Activated effector memory CD4-positive, alpha-beta T cell treated with anti-CD3 and anti-CD28 coated beads, Interleukin-2, amount 50 U/mL, for 16 hours (primary cell): ENCODE data around the gene VPS13C.
"Not testable (repeated sequence)": the region's sequence is repeated elsewhere in the genome, so short reads cannot be mapped to it uniquely, and the experiment has no call there.

ENCODE experiments used
- DNase-seq: peaks from one replicate; pipeline ENCODE4 v3.0.0-alpha.2; 2020

The VPS13C gene

DNA sequence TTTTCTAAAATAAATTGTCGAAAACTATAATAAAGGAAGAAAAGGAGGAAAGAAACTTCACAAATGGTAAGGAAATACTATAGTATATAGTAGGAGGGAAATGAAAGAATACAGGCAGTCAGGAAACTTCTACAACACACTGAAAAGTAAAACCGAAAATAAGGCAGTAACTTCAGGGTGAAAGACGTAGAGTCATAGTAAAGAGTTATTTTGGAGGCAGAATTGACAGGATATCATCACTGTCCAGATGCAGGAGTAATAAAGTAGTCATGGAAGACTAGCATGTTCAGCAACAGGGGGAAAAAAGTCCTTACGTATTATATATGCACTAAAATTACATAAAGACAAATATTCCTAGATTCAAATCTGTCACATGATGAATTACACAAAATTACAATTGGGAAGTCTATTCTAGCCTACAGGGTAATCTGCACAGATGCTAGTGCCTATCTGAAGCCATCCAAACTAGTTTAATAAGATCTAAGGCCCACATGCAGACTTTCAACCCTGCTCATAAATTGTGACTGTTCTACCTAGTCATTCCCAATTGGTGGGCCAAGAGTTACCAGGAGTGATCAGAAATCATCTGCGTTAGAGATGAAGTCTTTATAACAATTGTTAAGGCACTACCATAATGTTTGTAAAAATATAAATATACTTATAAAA, 14.0 kb downstream of the VPS13C start:
- DNase-seq, result no peak

DNA sequence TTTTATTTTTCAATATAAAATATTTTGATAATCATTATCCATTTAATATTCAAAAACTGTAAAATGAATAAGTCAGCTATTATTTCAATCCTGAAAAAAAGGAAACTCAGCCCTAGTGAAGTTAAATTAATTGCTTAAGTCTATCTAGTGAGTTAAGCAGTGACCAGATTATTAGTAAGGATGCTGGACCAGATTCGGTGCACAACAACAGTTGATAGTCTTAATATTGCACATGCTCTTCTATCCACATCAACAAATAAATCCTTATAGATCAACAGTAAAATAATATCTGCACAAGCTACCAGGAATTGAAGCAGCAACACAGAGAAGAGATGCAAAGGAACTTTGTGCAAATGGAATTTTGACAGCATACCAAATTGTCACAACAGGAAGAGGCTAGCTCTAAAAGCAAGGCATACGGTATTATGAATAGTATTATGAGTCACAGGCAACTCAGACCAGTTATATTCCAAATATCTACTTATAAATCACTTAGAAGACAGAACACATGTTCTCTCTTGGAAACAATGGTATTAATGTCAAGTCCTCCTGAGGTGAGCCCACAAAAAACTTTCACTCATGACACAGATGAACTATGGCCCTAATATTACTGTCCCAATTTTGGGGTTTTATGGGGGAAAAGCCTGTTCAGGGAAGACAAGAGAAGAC, 24.9 kb downstream of the VPS13C start:
- DNase-seq, result no peak

DNA sequence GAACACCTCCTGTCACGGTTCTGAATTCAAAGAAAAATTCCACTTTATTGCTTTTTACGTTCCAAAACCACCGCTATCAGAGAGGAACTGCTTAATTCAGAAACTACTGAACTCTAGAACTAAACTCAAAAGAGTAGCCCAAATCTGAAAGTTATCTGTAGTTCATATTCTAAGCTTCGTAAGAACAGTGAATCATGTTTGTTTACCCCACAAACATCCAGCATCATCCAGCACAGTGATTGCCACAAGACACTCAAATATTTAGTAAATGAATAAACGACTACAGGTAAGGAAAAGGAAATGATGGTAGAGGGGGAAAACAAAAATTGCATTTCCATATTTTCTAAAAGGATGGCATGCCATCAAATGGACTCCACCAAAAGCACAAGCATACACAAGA, 32.3 kb downstream of the VPS13C start:
- no peak for DNase-seq

DNA sequence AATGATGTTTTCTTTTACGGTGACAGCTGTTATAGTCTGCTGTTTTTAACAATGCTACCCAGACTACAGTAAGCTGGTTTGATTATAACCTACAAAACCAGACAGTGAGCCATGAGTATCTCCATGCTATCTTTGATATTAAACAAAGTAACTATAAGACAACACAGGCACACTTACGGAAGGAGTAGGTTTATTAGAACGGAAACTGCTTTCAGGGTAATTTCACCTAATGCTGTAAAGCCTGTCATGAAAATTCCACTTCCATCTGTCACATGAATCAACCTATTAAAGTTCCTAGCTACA, 33.0 kb downstream of the VPS13C start:
- DNase-seq, result no peak

DNA sequence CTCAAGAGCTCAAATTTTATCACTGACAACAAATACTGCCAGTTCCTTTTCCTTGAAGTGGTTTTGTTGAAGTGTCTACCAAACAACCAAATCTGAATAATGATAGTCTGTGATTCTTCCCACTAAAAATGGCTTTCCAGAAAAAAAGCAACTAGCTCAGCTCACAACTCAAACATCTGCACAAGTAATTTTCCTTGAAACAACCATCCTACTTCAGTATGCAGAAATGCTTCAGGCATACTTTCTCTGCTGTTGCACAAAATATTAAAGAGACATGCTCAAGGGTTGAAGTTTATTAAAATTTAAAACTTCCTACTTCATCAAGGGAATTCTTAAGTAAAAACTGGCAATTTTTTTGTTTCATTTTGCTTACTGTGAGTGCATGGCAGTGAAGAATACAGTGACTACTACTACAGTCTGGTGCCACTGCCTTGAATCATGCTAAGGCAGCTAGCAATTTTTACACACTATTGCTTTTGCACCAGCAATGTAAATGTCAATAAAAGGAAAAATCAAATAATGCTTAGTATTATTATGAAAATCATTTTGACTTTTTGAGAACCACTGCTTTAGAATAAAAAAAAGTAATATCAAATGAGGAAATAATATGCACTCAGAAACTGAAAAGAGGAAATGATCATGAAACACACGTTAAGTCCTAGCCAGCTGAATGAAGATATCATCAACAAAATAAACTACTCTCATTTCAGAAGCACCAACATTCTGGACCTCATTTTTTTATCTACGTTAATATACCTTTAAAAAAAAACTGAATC, 33.6 kb downstream of the VPS13C start:
- DNase-seq, result no peak

DNA sequence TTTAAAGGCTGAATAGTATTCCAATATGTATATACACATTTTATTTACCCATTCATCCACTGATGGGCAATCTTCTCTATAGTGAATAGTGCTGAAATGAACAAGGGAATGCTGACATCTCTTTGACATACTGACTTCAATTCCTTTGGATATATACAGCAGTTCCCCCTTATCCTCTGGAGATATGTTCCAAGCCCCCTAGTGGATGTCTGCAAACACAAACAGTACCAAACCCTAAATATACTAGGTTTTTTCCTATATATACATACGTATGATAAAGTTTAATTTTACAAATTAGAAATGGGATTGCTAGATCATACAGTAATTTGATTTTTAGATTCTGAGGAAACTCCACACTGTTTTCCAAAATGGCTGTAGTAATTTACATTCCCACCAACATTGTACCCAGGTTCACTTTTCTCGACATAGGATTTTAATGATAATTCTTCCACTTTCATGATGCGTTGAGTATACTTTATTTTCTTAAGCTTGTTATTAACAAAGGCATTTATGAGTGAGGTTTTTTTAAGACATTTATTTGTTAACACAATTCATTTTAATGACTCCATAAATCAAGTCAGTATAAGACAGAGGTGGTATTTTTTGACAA, 38.2 kb downstream of the VPS13C start:
- no peak for DNase-seq

DNA sequence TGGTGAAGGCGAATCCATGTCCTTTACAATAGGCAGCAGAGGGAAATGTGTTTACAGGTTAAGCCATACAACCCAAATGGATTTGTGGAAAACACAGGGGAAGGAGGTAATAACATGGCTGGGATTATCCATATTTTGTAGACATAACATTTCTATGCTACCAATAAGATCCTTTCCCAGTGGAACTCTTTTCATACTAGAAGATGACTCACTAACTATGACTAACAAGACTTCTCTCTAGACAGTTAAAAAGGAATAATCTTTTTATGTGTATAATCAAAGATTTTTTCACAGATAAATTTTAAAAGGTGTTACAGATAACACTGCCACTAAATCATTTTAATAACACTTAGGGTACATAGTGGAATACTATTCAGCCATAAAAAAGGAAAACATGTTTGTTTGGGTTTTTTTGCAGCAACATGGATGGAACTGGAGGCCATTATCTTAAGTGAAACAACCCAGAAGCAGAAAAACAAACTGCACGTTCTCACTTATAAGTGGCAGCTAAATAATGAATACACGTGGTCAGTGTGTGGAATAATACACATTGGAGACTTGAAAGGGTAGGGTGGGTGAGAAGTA, 39.6 kb downstream of the VPS13C start:
- no peak for DNase-seq

DNA sequence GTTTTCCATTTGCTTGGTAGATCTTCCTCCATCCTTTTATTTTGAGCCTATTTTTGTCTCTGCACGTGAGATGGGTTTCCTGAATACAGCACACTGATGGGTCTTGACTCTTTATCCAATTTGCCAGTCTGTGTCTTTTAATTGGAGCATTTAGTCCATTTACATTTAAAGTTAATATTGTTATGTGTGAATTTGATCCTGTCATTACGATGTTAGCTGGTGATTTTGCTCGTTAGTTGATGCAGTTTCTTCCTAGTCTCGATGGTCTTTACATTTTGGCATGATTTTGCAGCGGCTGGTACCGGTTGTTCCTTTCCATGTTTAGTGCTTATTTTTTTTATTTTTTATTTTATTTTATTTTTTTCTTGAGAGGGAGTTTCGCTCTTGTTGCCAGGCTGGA, 54.9 kb downstream of the VPS13C start:
- DNase-seq, result not testable (repeated sequence)

DNA sequence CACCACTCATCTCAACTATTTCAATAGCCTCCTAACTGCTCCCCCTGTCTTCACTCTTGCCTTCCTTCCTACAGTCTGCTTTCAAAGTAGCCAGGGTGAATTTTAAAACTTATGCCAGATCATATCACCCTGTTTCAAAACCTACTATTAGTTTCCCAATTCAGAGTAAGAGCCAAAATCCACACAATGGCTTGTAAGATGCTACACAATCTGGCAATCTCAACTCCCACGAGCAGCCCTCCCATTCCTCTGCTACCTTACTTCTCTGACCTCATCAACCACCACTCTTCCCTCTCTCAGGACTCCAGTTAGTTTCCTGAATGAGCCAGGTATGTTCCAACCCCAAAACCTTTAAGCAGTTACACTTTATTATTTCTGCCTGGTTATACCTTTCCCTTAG, 62.5 kb downstream of the VPS13C start:
- no peak for DNase-seq

DNA sequence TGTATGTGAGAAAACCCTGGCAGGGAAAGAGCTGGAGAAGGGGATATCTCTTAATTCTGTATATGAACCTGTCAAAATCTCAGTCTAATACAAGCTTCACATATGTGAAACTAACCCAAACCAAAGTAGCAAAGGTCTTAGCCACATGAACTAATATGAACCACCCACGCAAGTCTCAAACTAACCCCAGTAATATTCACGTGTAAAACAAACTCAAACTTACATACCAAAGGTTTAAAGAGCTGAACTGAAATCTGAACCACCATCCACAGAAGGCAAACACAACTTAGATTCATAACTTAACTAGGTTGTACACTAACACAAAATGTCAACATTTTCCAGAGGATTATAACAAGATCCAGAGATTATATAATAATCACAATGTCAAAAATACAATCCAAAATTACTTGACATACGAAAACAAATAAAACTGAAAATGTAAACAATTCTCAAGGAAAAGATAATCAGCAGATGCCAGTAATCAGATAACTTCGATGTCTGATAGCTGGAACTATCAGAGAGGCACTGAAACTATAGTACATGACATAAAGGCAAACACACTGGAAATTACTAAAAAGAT, 64.1 kb downstream of the VPS13C start:
- DNase-seq, result no peak

DNA sequence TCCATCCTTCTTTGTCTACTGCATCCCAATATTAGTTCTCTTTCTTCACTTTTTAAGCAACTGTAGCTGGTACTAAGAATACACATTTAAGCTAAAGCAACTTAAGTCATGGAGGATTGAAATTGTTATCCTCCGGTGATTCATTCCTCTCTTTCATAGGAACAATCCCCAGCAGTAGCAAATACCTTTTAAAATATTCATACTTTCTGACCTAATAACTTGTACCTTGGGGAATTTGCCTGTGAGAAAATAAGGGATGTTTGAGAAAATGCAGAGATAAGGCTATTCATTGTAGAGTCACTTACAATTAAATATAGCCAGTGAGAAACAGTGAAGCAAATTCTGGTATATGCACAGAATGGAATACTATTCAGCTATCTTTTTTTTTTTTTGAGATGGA, 66.0 kb downstream of the VPS13C start:
- no peak for DNase-seq

DNA sequence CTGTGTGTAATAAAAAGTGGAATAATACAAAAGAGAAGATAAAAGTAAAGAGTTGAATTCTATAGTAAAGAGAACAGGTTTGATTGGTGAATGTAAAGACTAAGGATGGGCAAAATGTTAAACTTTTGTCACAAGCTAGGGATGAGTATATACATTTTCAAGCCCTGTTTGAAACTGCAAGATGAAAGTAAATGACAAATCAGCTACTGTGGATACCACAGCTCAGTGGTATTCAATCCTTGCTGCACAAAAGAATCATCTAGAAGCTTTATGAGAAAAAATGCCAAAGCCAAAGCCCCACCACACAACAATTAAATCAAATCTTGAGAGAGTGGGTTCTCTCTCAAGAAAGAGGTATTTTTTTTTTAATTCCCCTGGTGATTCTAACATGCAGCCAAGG, 67.7 kb downstream of the VPS13C start:
- no peak for DNase-seq

DNA sequence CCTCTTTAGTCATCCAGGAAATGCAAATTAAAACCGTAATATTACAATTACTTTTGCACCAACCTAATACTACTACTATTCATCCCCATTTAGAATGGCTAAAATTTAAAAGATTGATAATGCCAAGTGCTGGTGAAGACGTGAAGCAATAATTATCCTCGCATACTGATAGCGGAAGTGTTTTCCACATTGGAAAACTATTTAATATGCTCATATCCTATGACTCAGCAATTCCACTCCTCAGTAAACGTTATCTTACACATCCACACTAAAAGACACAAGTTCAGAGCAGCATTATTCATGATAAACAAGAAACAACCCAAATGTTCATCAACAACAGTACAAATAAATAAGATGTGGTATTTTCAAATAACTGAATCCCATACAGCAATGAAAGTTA, 70.6 kb downstream of the VPS13C start:
- no peak for DNase-seq

DNA sequence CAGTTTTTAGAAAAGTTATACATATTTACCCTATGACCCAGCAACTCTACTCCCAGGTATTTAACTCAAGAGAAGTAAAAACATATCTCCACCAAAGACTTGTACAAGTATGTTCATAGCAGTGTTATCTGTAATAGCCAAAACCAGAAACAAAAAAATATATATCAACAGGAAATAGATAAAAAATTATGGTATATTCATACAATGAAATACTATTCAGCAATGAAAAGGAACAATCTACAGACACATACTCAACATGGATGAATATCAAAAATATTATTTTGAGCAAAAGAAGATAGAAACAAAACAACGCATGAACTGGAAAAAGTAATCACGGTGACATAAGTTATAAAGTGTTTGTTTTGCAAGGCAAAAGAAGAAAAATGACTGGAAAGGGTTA, 72.4 kb downstream of the VPS13C start:
- DNase-seq, result no peak

DNA sequence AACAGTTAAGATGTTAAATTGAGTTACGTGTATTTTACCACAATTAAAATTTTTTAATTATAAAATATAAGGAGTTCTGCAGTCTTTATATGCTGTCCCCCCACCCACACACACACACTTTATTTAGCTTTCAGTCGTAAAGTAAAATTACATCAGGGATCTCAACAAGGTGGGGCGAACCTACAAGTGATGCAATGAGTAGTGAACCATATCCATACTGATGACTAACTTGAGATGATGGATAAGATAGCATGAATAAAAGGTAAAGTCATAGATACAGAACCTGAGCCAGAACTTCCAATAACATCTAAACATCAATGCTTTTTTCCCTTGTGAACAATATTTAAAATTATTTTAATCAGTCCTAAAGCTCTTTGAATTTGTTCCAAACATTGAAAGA, 77.2 kb downstream of the VPS13C start:
- no peak for DNase-seq

DNA sequence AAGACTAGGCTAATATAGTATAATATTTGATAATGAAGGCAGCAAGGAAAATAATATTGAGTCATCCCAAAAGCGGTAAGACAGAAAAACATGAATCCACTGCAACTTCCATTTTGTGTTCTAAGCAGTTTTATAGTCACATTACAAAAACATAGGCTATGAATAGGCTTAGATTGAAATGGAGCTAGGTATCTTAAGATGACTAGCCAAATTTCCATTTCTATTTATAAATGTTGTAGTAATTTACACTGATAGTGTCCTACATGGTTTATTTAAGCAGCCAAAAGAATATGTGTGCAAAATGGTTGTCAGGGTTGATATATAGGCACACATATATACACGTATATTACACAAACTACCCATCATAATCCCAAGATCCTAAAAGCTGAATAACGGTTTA, 82.0 kb downstream of the VPS13C start:
- no peak for DNase-seq

DNA sequence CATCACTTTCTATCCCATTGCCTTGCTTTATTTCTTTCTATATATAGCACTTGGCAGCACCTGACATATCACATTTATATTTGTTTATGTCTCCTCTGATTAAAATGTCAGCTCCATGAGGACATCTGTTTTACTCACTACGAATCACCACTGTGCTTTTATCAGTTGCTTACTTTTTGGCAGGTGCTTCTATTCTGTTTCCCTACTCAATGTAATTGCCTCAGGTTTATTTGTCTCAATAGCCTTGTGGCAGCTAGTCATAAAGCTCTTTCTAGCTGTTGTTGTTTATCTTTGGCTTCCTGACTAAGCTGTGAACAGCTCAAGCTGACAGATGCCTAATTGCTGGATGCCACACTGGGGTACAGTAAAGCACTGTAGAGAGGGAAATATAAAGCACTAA, 85.5 kb downstream of the VPS13C start:
- no peak for DNase-seq

DNA sequence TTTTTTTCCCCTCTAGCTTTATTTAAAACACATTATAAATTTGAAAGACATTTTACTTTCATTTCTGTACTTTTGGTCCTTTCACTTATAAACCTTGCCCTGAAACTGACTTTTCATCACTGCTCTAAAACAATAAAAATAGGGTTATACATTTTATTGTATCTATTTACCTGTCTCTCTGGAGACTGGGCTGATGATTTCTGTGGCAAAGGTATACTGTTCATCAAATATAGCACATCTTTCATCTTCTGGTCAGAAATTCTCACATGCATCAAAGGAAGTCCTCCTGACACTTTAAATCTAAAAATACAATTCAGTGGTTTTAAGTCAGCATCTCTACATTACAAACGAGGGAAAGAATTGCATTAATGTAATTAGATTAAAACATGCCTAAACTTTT, 86.1 kb downstream of the VPS13C start:
- no peak for DNase-seq

DNA sequence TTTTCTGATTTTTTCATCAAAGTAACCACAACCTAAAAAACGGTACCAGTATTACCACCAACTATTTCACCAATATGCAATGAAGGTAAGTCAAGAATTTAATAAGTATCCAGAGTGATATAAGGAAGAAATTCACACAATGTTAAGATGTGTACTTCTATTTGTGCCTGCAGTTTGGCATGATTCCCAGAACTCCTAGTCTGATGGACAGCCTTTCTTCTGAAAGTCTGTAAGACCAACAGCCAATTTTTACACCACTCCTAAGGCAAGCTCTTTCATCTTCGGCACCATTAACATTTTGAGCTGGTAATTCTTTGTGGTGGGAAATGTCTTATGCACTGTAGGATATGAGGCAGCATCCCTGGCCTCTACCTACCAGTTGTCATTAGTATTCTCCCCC, 108.3 kb downstream of the VPS13C start:
- no peak for DNase-seq

DNA sequence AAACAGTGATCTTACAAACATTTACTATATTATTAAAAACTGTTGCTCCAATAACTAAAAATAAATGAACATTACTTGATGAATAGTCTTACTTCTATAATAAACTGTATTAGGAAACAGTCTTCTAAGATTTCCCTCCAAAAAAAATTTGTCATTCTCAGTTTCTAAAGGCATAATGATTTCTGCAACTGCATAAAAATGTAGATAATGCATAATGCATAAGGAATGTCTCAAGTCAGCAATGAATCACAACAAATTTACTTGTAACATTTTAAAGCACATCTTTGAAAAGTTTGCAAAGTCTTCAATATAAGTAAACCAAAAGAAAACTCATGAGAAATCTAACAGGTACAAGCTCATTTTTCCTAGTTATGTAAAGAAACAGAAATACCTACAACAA, 113.5 kb downstream of the VPS13C start:
- no peak for DNase-seq

DNA sequence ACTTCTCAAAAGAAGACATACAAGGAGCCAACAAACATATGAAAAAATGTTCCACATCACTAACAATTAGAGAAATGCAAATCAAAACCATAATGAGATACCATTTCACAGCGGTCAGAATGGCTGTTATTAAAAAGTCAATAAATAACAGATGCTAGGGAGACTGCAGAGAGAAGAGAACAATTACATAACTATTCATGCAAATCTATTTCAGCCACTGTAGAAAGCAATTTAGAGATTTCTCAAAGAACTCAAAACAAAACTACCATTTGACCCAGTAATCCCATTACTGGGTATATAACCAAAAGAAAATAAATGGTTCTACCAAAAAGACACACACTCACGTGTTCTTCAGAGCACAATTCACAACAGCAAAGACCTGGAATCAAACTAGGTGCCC, 116.3 kb downstream of the VPS13C start:
- no peak for DNase-seq

DNA sequence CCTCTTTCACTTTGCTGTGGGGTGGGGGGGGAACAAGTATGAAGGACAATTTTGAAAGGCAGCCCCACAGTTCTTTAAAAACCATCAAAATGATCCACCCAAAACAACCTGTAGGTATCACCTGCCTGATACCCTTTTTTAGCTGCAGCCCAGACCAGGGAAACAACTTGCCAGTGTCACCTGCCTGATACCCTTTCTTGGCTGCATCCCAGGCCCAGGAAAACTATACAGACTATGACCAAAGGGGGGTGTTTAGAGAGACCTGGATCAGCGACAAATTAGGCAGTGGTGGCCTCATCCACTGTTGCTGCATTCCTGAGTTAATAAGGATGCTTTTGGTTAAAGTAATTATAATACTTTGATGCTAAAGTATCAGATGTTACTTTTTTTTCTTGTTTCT, 122.0 kb downstream of the VPS13C start:
- DNase-seq, result no peak

DNA sequence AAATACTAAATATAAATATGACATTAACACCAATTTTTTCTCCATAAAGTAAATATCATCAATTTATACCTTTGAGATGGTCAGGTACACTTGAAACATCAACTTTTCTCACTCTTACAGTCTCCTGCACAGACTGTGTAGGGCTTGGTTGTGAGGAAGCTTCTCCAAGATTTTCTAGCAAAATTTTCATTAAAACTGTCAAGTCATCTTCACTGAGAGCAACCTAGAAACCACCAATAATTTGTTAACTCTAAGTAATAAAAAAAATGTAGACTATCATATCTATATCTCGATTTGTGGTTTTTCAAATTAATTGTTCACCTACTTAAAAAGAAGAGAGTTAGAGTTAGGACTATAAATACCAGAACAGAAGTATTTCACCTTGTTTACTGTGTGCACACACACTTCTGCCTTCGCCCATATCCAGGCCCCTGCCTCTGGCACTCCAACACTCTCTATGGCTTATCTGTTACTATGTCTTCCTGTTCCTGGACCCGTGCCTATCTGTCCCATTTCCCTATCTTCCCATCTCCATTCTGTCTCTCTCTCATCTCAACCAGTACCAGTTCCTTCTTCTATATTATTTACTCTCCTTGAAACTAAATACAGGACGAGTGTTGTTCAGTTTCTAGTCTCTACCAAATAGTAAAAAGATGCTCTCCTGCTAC, 123.6 kb downstream of the VPS13C start:
- DNase-seq, result no peak
